HG03439 (cell line): Measurements from ENCODE around the gene LGALS16.
"Not testable (repeated sequence)": the region's sequence is repeated elsewhere in the genome, so short reads cannot be mapped to it uniquely, and the experiment has no call there.

ENCODE experiments used
- ATAC-seq: cut with Tn5 transposase; IDR thresholded peaks from one replicate; pipeline ENCODE4 v1.9.1; 2021; ENCODE audit warnings: mild to moderate bottlenecking, moderate library complexity; ENCODE audit not compliant: unreplicated experiment

LGALS16 gene

GRCh38 chr19:39655613-39656012 is at the start of gene LGALS16:
TSS of gene LGALS16 (plus strand) at chr19:39655913. CDS start at chr19:39655962, 49 bp downstream.
- no peak for ATAC-seq

- no peak for ATAC-seq
Measured at GRCh38 chr19:39607021-39607420, 48.7 kb upstream of the LGALS16 start.

GRCh38 chr19:39607561-39607960 is 48.2 kb upstream of the LGALS16 start:
- ATAC-seq: no peak

- ATAC-seq: no peak
Measured at GRCh38 chr19:39613597-39613996, 42.1 kb upstream of the LGALS16 start.

- no peak for ATAC-seq
Measured at GRCh38 chr19:39617745-39618144, 38.0 kb upstream of the LGALS16 start.

- no peak for ATAC-seq
Measured at GRCh38 chr19:39623946-39624345, 31.8 kb upstream of the LGALS16 start.

GRCh38 chr19:39627631-39628030 is 28.1 kb upstream of the LGALS16 start:
- not testable (repeated sequence) for ATAC-seq

GRCh38 chr19:39631178-39631577 is 24.5 kb upstream of the LGALS16 start:
- no peak for ATAC-seq

- no peak for ATAC-seq
Measured at GRCh38 chr19:39631626-39632025, 24.1 kb upstream of the LGALS16 start.

GRCh38 chr19:39637891-39638290 is 17.8 kb upstream of the LGALS16 start:
- ATAC-seq: no peak

- ATAC-seq: no peak
Measured at GRCh38 chr19:39641773-39642172, 13.9 kb upstream of the LGALS16 start.

GRCh38 chr19:39643591-39643990 is 12.1 kb upstream of the LGALS16 start:
- no peak for ATAC-seq

- no peak for ATAC-seq
Measured at GRCh38 chr19:39645800-39646411, 9.8 kb upstream of the LGALS16 start.

- no peak for ATAC-seq
Measured at GRCh38 chr19:39647918-39648317, 7.8 kb upstream of the LGALS16 start.

GRCh38 chr19:39659791-39660190 is 4.1 kb downstream of the LGALS16 start:
- ATAC-seq: no peak

GRCh38 chr19:39660661-39661060 is 4.9 kb downstream of the LGALS16 start:
- no peak for ATAC-seq

GRCh38 chr19:39661565-39661964 is 5.9 kb downstream of the LGALS16 start:
- ATAC-seq: no peak

- ATAC-seq: not testable (repeated sequence)
Measured at GRCh38 chr19:39669860-39670259, 14.1 kb downstream of the LGALS16 start.

GRCh38 chr19:39670998-39671397 is 15.3 kb downstream of the LGALS16 start:
- no peak for ATAC-seq

GRCh38 chr19:39671739-39672363 is 16.1 kb downstream of the LGALS16 start:
- no peak for ATAC-seq

- ATAC-seq: no peak
Measured at GRCh38 chr19:39672473-39672872, 16.8 kb downstream of the LGALS16 start.

GRCh38 chr19:39673862-39674261 is 18.1 kb downstream of the LGALS16 start:
- ATAC-seq: not testable (repeated sequence)

GRCh38 chr19:39676004-39676403 is 20.3 kb downstream of the LGALS16 start:
- no peak for ATAC-seq
